Loucy (cell line): ENCODE measurements around the gene USP5.

ENCODE experiments used
- H2AFZ ChIP-seq: fragments of 200-600 bp; sonication (generic); 2 replicates; pipeline ENCODE4 v1.6.0; 2016; ENCODE audit warnings: antibody characterized with exemption, mild to moderate bottlenecking, low read length, moderate library complexity
- H3F3A ChIP-seq: fragments of 200-600 bp; 2 replicates; pipeline ENCODE4 v1.6.0; 2016; ENCODE audit warnings: antibody characterized with exemption, low read depth, mild to moderate bottlenecking
- H3K27me3 ChIP-seq: fragments of 200-600 bp; sonication (generic); 2 replicates; pipeline ENCODE4 v1.6.1; 2014; ENCODE audit warnings: low read length, mild to moderate bottlenecking; ENCODE audit not compliant: insufficient read depth, poor library complexity, severe bottlenecking
- H3K36me3 ChIP-seq: fragments of 200-600 bp; sonication (generic); 2 replicates; pipeline ENCODE4 v1.6.1; 2016; ENCODE audit warnings: low read length; ENCODE audit not compliant: insufficient read depth
- H3K4me1 ChIP-seq: fragments of 200-600 bp; sonication (generic); 2 replicates; pipeline ENCODE4 v1.5.1; 2014; ENCODE audit warnings: low read length, mild to moderate bottlenecking; ENCODE audit not compliant: insufficient read depth, poor library complexity, severe bottlenecking
- H3K4me2 ChIP-seq: fragments of 200-600 bp; sonication (generic); 2 replicates; pipeline ENCODE4 v1.6.0; 2014; ENCODE audit warnings: antibody characterized with exemption, low read length, low read depth, mild to moderate bottlenecking; ENCODE audit not compliant: poor library complexity, severe bottlenecking
- H3K4me3 ChIP-seq: fragments of 200-600 bp; sonication (generic); 2 replicates; pipeline ENCODE4 v1.5.1; 2014; ENCODE audit warnings: low read length, mild to moderate bottlenecking, mixed read lengths; ENCODE audit not compliant: poor library complexity, severe bottlenecking
- H3K79me2 ChIP-seq: fragments of 200-600 bp; sonication (generic); 2 replicates; pipeline ENCODE4 v1.6.1; 2014; ENCODE audit warnings: low read length; ENCODE audit not compliant: insufficient read depth
- H3K9ac ChIP-seq: fragments of 200-600 bp; sonication (generic); 2 replicates; pipeline ENCODE4 v1.6.0; 2014; ENCODE audit warnings: mild to moderate bottlenecking, low read depth, low read length, moderate library complexity; ENCODE audit not compliant: poor library complexity, severe bottlenecking
- H3K9me2 ChIP-seq: fragments of 200-600 bp; sonication (generic); replicated peaks from 2 replicates; pipeline ENCODE4 v1.6.1; 2016; ENCODE audit warnings: low read depth, low read length, mixed read lengths
- H3K9me3 ChIP-seq: fragments of 200-600 bp; sonication (generic); 2 replicates; pipeline ENCODE4 v1.6.1; 2014; ENCODE audit warnings: mild to moderate bottlenecking, antibody characterized with exemption, low read length, low read depth; ENCODE audit not compliant: insufficient read depth
- H4K20me1 ChIP-seq: fragments of 200-600 bp; sonication (generic); 2 replicates; pipeline ENCODE4 v1.6.0; 2014; ENCODE audit warnings: antibody characterized with exemption, low read length, mild to moderate bottlenecking; ENCODE audit not compliant: insufficient read depth, poor library complexity, severe bottlenecking
- CTCF ChIP-seq: fragments of 200-600 bp; sonication (generic); conservative IDR thresholded peaks from 2 replicates; pipeline ENCODE4 v1.5.1; 2014; ENCODE audit warnings: mild to moderate bottlenecking, antibody characterized with exemption, low read length
- EZH2phosphoT487 ChIP-seq: fragments of 200-600 bp; IDR thresholded peaks from 2 replicates; pipeline ENCODE4 v1.6.1; 2018; ENCODE audit warnings: antibody characterized with exemption, mild to moderate bottlenecking, moderate library complexity, borderline replicate concordance

USP5 gene

GRCh38 chr12:6829536-6830220 lies 22.3 kb upstream of the USP5 start:
- Histone ChIP-seq H3F3A (no peaks in the 10 kb centered on the region), H3K4me1 (peaks cover 21% of the 10 kb centered on the region), H3K79me2 (peaks cover 25% of the 10 kb centered on the region; the same call in 1 of the 2 replicates), H3K36me3 (peaks cover 11% of the 10 kb centered on the region; the same call in 1 of the 2 replicates), H3K9me3 (no peaks in the 10 kb centered on the region), H3K27me3 (no peaks in the 10 kb centered on the region), H3K4me3 (peak overlapping the region; percentile 77), H3K4me2 (peak overlapping the region; percentile 77), H2AFZ (peak overlapping the region; percentile 62; the same call in 1 of the 2 replicates), H4K20me1 (no peaks in the 10 kb centered on the region), H3K9ac (peak overlapping the region; percentile 89), H3K9me2 (no peaks in the 10 kb centered on the region)
- TF ChIP-seq CTCF (peak; percentile 43), EZH2phosphoT487 (no peak)

GRCh38 chr12:6830286-6830890 lies 21.6 kb upstream of the USP5 start:
- H3K4me2 ChIP-seq, result peak overlapping the region; percentile 77
- peaks cover 25% of the 10 kb centered on the region; the same call in 1 of the 2 replicates for H3K79me2 ChIP-seq
- peak overlapping the region; percentile 77 for H3K4me3 ChIP-seq
- TF ChIP-seq EZH2phosphoT487, result no peak
- no peak for TF ChIP-seq CTCF
- no peaks in the 10 kb centered on the region for H3F3A ChIP-seq
- no peaks in the 10 kb centered on the region for H3K9me3 ChIP-seq
- H4K20me1 ChIP-seq, result no peaks in the 10 kb centered on the region
- peaks cover 11% of the 10 kb centered on the region; the same call in 1 of the 2 replicates for H3K36me3 ChIP-seq
- H3K27me3 ChIP-seq, result no peaks in the 10 kb centered on the region
- no peak overlapping the region for H2AFZ ChIP-seq
- H3K9me2 ChIP-seq, result no peaks in the 10 kb centered on the region
- H3K4me1 ChIP-seq, result peaks cover 21% of the 10 kb centered on the region
- peak overlapping the region; percentile 89 for H3K9ac ChIP-seq

- Histone ChIP-seq H3K9me2 (no peaks in the 10 kb centered on the region), H3K4me2 (peak overlapping the region; percentile 77), H3K9me3 (no peaks in the 10 kb centered on the region), H2AFZ (no peak overlapping the region), H3K4me3 (no peak overlapping the region), H3K79me2 (peaks cover 25% of the 10 kb centered on the region; the same call in 1 of the 2 replicates), H4K20me1 (no peaks in the 10 kb centered on the region), H3F3A (no peaks in the 10 kb centered on the region), H3K9ac (peak overlapping the region; percentile 89), H3K27me3 (no peaks in the 10 kb centered on the region), H3K36me3 (peaks cover 11% of the 10 kb centered on the region; the same call in 1 of the 2 replicates), H3K4me1 (peaks cover 21% of the 10 kb centered on the region)
- TF ChIP-seq EZH2phosphoT487 (no peak), CTCF (no peak)
Measured at GRCh38 chr12:6830999-6831398, 21.0 kb upstream of the USP5 start.
